Muscle of back (tissue), 11 donors: ENCODE results near the gene TTC7B. TPM values are rescaled to one million over a fixed set of nuclear protein-coding genes. Genes with fewer than 3 reads are reported as not detected.

Experiments used
- DNase-seq, 3 donors: peaks; one replicate each; pipeline versions ENCODE4 v3.0.0 to v3.0.0-alpha.2; 2013
- polyA plus RNA-seq, 10 donors: library from polyadenylated mRNA; unstranded; fragments of 120-200 nt; gene quantifications; one replicate each; pipeline ENCODE4 v1.2.1, GENCODE V29; 2013; ENCODE audit not compliant: insufficient read length in 10 of 10

Gene TTC7B
- polyA plus RNA-seq, 10 donors: 29.4 to 44.0 (median 38.3) TPM

DNA sequence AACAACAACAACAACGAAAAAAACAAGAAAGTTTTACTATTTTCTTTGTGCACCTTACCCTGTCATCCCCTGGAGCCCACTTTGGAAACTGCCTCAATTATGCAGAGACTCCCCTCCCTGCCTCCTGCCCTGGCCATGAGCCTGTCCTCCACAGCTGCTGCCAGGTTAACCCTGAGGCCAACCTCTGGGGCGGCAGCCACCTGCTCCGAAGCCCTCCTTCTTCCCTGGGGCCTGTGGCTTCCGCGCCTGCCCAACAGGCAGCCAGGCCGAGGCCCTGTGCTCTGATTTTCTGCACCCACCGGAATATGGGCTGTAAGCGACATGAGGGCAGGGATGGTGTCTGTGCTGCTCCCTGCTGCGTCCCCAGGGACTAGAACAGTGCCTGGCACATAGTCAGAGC, 236.4 kb downstream of the TTC7B start:
- no peak for DNase-seq

DNA sequence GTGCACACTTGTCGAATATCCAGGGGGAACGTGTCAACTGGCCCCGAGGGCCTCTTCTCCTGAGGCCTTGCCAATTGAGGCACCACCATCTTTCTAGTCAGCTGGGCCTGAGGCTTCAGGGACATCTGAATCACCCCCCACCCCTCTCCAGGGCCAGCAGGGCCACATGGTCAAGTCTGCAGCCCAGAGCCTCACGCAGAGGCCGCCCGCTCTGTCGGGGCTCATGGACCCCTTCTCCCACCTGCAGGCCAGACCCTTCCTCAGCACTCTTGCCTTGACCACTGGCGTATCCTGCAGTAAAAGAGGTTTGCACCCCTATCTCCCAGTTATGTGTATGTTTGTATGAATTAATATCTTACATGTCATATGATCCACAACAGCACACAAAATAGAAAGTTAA, 237.1 kb downstream of the TTC7B start:
- no peak for DNase-seq

DNA sequence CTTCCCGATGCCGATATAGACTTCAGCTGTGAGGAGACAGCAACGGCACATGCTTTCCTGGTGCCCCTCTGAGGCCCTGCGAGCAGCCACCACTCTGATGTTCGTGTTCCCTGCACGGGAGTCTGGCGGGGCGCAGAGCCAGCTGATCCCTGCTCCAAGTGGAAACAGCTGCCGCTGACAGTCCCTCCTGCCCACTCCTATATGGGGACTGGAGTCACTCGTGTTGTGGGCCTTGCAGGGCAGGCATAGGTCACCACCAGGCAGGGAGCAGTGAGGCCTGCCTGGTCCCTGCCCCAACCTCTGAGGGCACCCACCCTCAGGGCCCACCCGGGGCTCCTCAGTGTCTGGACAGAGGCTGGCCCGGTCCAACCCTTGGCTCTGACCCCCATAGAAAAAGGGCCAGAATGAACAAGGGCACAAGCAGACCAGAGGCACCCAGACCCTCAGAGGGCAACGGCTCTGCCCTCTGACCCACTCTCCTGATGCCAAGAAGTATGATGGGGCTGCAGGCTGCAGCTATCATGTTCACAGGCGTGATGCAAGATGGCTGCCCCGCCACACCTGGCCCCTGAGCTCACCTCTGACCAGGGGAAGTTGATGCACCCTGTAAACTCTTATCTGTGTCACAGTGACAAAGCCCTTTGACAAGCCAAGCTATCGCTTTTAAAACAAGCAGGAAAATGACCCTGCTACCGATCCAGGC, 237.8 kb downstream of the TTC7B start:
- DNase-seq: peak; percentile 45 to 70 (median 47)

GRCh38 chr14:90577661-90578282, 238.5 kb downstream of the TTC7B start:
- no peak for DNase-seq

DNA sequence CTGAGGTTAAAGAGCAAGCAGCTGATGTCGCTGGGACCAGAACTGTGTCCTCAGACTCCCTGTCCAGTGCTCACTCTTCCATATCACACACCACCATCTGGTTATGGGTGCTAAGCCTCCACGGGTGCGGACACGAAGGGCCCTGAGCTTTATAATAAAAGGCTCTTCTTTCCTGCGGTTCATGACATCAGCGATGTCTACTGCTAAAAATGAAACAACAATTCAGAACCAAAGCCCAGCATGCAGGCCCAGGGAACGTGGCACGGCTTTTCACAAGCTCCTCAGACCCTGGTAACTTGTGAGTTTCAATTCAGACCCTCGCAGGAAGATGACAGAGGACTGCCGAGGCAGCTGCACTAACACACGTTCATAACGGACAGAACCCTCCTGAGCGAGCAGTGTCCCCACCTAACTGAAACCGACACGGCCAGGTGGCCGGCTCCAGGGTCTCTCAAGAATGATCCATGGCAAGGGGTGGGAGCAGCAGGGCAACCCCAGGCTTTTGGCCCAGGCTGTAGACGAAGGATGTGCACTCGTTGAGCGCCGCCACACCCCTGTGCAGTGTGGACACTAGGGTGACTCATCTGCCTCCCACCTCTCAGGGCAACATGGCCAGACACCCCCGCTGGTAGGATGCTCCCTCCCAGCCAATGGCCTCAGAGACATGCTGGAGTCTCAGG, 239.1 kb downstream of the TTC7B start:
- DNase-seq: no peak

DNA sequence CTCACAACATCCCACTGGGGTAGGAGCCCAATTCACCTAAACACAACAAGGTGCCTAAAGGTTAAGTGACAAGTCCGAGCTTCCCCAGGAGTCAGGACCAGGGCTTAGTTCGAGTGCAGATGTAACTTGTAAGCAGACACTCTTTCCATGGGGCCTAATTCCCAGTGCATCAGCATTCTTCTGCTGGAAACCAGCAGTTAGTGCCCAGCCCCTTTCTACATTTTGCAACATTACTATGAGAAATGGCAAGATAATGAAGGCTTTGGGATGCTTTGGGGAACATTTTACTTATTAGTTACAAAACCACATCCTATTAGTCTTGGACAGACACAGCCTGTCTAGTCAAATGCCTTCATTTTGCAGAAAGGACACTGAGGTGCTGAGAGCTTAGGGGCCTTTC, 239.6 kb downstream of the TTC7B start:
- no peak for DNase-seq

DNA sequence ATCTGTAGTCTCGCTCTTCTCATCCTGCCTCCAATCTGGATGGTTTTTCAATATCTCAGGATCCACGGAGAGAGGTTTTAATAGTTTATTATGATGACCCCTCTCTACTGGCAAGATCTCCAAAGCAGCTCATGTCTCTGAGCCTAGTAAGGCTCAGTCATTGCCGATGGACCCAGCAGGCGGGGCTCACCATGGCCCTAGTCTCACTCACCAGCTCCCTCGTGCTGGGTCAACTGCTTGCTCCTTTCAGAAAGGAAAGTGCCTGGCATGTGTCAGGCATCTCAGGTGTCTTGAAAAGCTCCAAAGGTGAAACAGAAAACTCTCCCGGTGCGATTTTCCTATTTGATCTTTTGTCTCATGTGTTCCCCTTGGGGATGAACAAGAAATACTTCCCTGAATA, 240.4 kb downstream of the TTC7B start:
- no peak for DNase-seq

- DNase-seq: no peak
Observed at GRCh38 chr14:90575336-90575735, 240.9 kb downstream of the TTC7B start.

DNA sequence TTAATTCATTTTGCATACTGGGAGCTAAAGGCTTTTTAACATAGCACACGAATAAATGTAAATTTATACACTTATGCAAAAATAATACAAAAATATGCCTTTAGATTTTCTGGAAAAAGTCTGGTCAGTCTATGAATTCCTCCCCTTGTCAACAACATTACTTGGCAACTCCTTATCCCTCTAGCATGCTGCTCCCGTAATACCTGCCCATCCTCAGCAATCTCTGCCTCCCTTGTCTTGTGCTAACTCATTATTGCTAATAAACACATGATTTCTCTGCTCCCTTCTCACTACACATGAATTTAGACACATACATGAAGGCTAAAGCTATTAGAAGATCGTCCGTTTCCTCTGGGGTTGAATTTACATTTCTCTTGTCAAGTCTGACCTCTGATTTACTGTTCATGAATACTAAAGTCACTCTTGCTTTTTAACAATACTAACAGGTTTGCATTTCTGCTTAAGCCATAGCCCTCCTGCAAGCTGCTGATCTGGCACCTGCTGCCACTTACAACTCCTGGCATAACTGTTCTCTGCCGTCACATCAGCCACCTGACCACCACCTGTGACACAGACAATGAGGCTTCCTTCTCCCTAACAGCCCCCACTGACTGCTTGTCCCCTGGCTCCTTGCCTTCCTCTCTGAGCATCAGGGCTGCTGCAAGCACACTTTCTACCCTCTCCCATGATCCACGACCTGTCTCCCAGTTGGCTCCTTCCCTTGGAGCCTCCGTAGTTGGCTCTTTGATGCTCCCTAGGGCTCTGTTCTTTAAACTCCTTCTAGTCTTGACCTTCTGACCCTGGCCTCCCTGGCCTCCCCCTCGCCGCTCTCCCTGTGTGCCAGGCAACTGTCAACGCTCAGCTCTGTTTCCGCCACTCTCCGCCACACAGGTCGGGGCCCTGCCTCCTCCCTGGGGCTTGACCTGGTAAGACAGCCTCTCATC, 241.8 kb downstream of the TTC7B start:
- no peak for DNase-seq

- DNase-seq: no peak
Observed at GRCh38 chr14:90573385-90574105, 242.7 kb downstream of the TTC7B start.

DNA sequence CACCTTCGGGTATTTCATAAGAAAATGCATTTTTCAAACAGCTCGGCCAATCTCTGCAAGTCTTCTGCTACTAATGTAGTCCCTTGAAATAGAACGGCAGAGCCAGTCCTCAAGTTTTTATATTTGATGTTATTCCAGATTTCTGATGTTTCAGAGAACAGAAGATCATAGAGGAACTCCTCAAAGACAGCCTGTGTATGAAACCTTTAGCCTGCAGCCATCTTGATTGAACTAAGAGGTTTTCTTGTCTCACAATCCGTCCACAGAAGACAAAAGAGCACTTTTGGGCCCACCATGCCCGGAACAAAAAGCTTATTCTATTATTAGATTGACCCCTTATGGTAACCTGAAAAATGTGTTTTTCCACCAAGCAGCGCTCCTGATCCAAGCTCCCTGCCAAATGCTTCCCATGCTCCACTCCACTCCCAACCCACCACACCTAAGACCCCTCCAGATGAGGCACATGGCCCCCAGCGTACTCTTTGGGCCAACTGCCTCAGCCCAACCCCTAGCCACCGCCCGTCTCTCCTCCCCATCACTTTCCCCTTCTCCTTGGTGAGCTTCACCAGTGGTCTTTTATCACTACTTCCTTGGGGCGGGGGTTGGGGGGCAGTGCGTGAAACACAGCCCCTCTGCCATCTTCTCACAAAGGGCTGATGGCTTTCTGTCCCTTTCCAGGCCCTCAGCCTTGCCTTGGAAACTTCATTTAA, 243.6 kb downstream of the TTC7B start:
- DNase-seq: no peak

GRCh38 chr14:90571149-90571947, 244.9 kb downstream of the TTC7B start:
- no peak for DNase-seq

- no peak for DNase-seq
Observed at GRCh38 chr14:90570461-90570860, 245.8 kb downstream of the TTC7B start.

GRCh38 chr14:90569606-90570387, 246.4 kb downstream of the TTC7B start:
- DNase-seq: no peak

- no peak for DNase-seq
Observed at GRCh38 chr14:90569201-90569600, 247.0 kb downstream of the TTC7B start.

- no peak for DNase-seq
Observed at GRCh38 chr14:90568405-90568804, 247.8 kb downstream of the TTC7B start.

GRCh38 chr14:90567991-90568390, 248.2 kb downstream of the TTC7B start:
- no peak for DNase-seq

GRCh38 chr14:90567191-90567590, 249.0 kb downstream of the TTC7B start:
- no peak for DNase-seq

DNA sequence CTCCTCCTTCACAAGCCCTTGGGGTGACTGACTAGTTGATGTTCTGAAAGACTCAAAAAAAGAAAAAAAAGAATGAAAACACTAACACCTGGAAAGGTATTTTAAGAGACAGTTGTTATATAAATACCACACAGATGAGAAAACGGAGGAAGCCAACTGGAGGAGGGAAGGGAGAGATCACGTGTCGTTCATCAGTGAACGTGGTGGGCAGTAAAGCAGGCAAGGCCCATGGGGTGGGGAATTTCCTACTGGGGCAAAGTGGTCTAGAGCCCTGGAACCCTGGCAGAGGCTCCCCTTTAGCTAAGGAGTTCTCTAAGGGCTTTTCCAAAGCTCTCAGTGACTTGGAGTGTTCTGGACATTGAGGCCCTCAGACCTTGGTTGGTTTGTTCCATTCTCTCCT, 249.7 kb downstream of the TTC7B start:
- no peak for DNase-seq
